ENCODE results near the gene DSCAM. TPM values are rescaled to one million over a fixed set of nuclear protein-coding genes. Genes with fewer than 3 reads are reported as not detected.
A peak's percentile ranks its signal among the peaks of the same experiment; 100 is the strongest.

The DSCAM gene
- total and polyA plus RNA-seq, 2 donors (not counting 1 experiment from before 2014, with no cell fraction given) = under 0.01 to 0.01 TPM

DNA sequence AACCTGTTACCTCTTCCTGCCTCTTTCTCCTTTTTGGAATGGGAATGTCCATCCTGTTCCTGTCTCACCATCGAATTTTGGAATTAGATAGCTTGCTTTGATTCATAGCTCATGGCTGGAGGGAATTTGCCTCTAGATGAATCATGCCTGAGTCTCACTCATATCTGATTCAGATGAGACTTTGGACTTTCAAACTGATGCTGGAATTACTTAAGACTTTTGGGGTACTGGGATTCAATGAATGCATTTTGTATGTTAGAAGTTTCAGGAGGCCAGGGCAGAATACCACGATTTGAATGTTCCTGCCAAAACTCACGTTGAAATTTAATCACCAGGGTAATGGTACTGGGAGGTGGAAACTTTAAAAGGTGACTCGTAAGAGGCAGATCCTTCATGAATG lies 132.4 kb downstream of the DSCAM start:
- H3K36me3 ChIP-seq (ENCODE audit: control insufficient read depth, insufficient read depth, low read length) = no peaks in the 10 kb centered on the region
- no peak overlapping the region for H3K4me3 ChIP-seq (replicated peaks in 1 of 4; ENCODE audit: control extremely low read depth in 1 of 4, insufficient read depth in 1 of 4, low read depth in 3 of 4, low read length in 4 of 4)
- no peak overlapping the region for H3K4me2 ChIP-seq (ENCODE audit: extremely low read depth, insufficient read depth, low read length)
- no peaks in the 10 kb centered on the region for H3K79me2 ChIP-seq (ENCODE audit: control insufficient read depth, insufficient read depth, low read length)
- H3K27ac ChIP-seq (ENCODE audit: insufficient read depth, low read length) = no peak overlapping the region
- TF ChIP-seq CTCF (conservative IDR thresholded peaks at IDR 0.05 in 1 of 2, IDR thresholded peaks at IDR 0.05 in 1 of 2; ENCODE audit: low read depth in 1 of 2, low read length in 2 of 2) = no peak
- no peak for TF ChIP-seq EZH2 (IDR thresholded peaks at IDR 0.05; ENCODE audit: low read length, missing control alignments)
- no peaks in the 10 kb centered on the region for H3K27me3 ChIP-seq (ENCODE audit: control insufficient read depth, insufficient read depth, low read length)
- H3K9ac ChIP-seq (ENCODE audit: insufficient read depth, low read length) = no peak overlapping the region
- H3K4me1 ChIP-seq (ENCODE audit: control insufficient read depth, extremely low read depth, insufficient read depth, low read length) = no peaks in the 10 kb centered on the region
- no peaks in the 10 kb centered on the region for H4K20me1 ChIP-seq (ENCODE audit: control insufficient read depth, extremely low read depth, insufficient read depth, low read length)
- H3K9me3 ChIP-seq (ENCODE audit: control insufficient read depth, insufficient read depth, low read depth, low read length) = no peaks in the 10 kb centered on the region
- peak in 1 of 2 donors; percentile 14 for DNase-seq (ENCODE audit: low read depth in 2 of 2)
- H2AFZ ChIP-seq (ENCODE audit: low read length) = no peak overlapping the region

GRCh38 chr21:40707656-40708244 lies 139.2 kb downstream of the DSCAM start:
- Histone ChIP-seq H3K4me2 (ENCODE audit: extremely low read depth, insufficient read depth, low read length) (no peak overlapping the region), H3K27ac (ENCODE audit: insufficient read depth, low read length) (no peak overlapping the region), H3K4me3 (replicated peaks in 1 of 4; ENCODE audit: control extremely low read depth in 1 of 4, insufficient read depth in 1 of 4, low read depth in 3 of 4, low read length in 4 of 4) (no peak overlapping the region), H4K20me1 (ENCODE audit: control insufficient read depth, extremely low read depth, insufficient read depth, low read length) (no peaks in the 10 kb centered on the region), H3K4me1 (ENCODE audit: control insufficient read depth, extremely low read depth, insufficient read depth, low read length) (no peaks in the 10 kb centered on the region), H3K9ac (ENCODE audit: insufficient read depth, low read length) (no peak overlapping the region), H3K79me2 (ENCODE audit: control insufficient read depth, insufficient read depth, low read length) (no peaks in the 10 kb centered on the region), H3K27me3 (ENCODE audit: control insufficient read depth, insufficient read depth, low read length) (no peaks in the 10 kb centered on the region), H2AFZ (ENCODE audit: low read length) (no peak overlapping the region), H3K36me3 (ENCODE audit: control insufficient read depth, insufficient read depth, low read length) (no peaks in the 10 kb centered on the region), H3K9me3 (ENCODE audit: control insufficient read depth, insufficient read depth, low read depth, low read length) (no peaks in the 10 kb centered on the region)
- DNase-seq (ENCODE audit: low read depth in 2 of 2) = no peak
- no peak for TF ChIP-seq EZH2 (IDR thresholded peaks at IDR 0.05; ENCODE audit: low read length, missing control alignments)
- TF ChIP-seq CTCF (conservative IDR thresholded peaks at IDR 0.05 in 1 of 2, IDR thresholded peaks at IDR 0.05 in 1 of 2; ENCODE audit: low read depth in 1 of 2, low read length in 2 of 2) = no peak

- no peaks in the 10 kb centered on the region for H3K9me3 ChIP-seq (ENCODE audit: control insufficient read depth, insufficient read depth, low read depth, low read length)
- H3K9ac ChIP-seq (ENCODE audit: insufficient read depth, low read length) = no peak overlapping the region
- no peaks in the 10 kb centered on the region for H3K27me3 ChIP-seq (ENCODE audit: control insufficient read depth, insufficient read depth, low read length)
- no peak overlapping the region for H3K4me2 ChIP-seq (ENCODE audit: extremely low read depth, insufficient read depth, low read length)
- no peak overlapping the region for H3K4me3 ChIP-seq (replicated peaks in 1 of 4; ENCODE audit: control extremely low read depth in 1 of 4, insufficient read depth in 1 of 4, low read depth in 3 of 4, low read length in 4 of 4)
- H2AFZ ChIP-seq (ENCODE audit: low read length) = no peak overlapping the region
- no peaks in the 10 kb centered on the region for H3K36me3 ChIP-seq (ENCODE audit: control insufficient read depth, insufficient read depth, low read length)
- TF ChIP-seq EZH2 (IDR thresholded peaks at IDR 0.05; ENCODE audit: low read length, missing control alignments) = no peak
- no peak for TF ChIP-seq CTCF (conservative IDR thresholded peaks at IDR 0.05 in 1 of 2, IDR thresholded peaks at IDR 0.05 in 1 of 2; ENCODE audit: low read depth in 1 of 2, low read length in 2 of 2)
- no peaks in the 10 kb centered on the region for H4K20me1 ChIP-seq (ENCODE audit: control insufficient read depth, extremely low read depth, insufficient read depth, low read length)
- H3K27ac ChIP-seq (ENCODE audit: insufficient read depth, low read length) = no peak overlapping the region
- H3K79me2 ChIP-seq (ENCODE audit: control insufficient read depth, insufficient read depth, low read length) = no peaks in the 10 kb centered on the region
- peak in 1 of 2 donors; percentile 54 for DNase-seq (ENCODE audit: low read depth in 2 of 2)
- H3K4me1 ChIP-seq (ENCODE audit: control insufficient read depth, extremely low read depth, insufficient read depth, low read length) = no peaks in the 10 kb centered on the region
Measured at GRCh38 chr21:40706806-40707655, 139.9 kb downstream of the DSCAM start.
